ENCODE measurements around the gene ATP7B.

DNA sequence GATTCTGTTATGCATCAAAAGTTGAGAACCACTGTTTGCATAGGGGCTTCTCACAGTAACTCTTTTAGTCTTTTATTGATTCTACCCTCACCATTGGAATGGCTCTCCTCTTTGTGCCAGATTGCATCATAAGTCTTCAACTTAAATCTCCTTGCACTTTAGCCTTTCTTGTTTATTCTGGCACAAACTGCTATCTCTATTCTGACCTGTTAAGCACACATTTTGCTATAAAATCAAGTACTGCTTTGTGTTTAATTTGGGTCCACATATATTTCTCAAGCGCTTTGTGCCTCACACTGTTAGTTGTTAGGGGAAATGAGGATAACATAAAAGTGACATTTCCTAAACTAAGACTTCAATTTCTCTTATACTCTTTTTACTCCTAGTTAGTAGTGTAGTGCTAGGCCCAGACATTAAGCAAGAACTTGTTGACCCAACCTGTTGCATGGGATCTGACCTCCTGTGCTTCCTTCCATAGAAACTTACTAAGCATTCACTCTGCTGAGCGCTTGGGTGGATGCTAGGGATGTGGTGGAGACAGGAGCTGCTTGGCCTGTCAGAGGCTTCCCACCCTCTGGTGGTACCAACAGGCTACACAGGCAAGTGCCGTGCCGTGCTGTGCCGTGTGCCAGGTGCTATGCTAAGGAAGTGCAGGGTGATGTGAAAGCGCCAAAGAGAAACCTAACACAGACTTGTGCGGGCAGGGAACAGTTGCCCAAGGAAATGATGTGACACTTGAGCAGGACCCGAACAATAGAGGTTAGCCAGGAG is 14.4 kb upstream of the ATP7B start:
- TF ChIP-seq, protein P1, sequence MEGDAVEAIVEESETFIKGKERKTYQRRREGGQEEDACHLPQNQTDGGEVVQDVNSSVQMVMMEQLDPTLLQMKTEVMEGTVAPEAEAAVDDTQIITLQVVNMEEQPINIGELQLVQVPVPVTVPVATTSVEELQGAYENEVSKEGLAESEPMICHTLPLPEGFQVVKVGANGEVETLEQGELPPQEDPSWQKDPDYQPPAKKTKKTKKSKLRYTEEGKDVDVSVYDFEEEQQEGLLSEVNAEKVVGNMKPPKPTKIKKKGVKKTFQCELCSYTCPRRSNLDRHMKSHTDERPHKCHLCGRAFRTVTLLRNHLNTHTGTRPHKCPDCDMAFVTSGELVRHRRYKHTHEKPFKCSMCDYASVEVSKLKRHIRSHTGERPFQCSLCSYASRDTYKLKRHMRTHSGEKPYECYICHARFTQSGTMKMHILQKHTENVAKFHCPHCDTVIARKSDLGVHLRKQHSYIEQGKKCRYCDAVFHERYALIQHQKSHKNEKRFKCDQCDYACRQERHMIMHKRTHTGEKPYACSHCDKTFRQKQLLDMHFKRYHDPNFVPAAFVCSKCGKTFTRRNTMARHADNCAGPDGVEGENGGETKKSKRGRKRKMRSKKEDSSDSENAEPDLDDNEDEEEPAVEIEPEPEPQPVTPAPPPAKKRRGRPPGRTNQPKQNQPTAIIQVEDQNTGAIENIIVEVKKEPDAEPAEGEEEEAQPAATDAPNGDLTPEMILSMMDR (conservative IDR thresholded peaks at IDR 0.05; ENCODE audit: low read depth, low read length) = no peak
- TF ChIP-seq EZH2phosphoT487 (IDR thresholded peaks at IDR 0.05; ENCODE audit: borderline replicate concordance, low read length) = no peak

All from PC-3 (cell line).